Activated T-helper 2 cell treated with anti-CD3 and anti-CD28 coated beads, Interferon-gamma antibody, Interleukin-2, Interleukin-4, amounts not matched to agents 10 μg/mL and 5 μg/mL and 100 μg/mL, durations not matched to agents 14 hours and 24 hours and 36 hours (primary cell): ENCODE results near the gene SMIM28. TPM values are rescaled to one million over a fixed set of nuclear protein-coding genes. Genes with fewer than 3 reads are reported as not detected.
"Not testable (repeated sequence)": the region's sequence is repeated elsewhere in the genome, so short reads cannot be mapped to it uniquely, and the experiment has no call there.

Experiments used
- DNase-seq: peaks from one replicate; pipeline ENCODE4 v3.0.0; 2021; ENCODE audit warnings: low spot score
- H3K27ac Mint-ChIP-seq: one replicate; pipeline ENCODE4 v1.8.0; 2021; ENCODE audit warnings: mixed read lengths
- H3K27me3 Mint-ChIP-seq: one replicate; pipeline ENCODE4 v1.8.0; 2021; ENCODE audit warnings: low read depth, mixed read lengths
- H3K36me3 Mint-ChIP-seq: one replicate; pipeline ENCODE4 v1.8.0; 2021; ENCODE audit warnings: low read depth, mixed read lengths
- H3K4me1 Mint-ChIP-seq: one replicate; pipeline ENCODE4 v1.8.0; 2021; ENCODE audit warnings: low read depth, mixed read lengths
- H3K4me3 Mint-ChIP-seq: one replicate; pipeline ENCODE4 v1.8.0; 2021; ENCODE audit warnings: low read depth, mild to moderate bottlenecking, moderate library complexity, mixed read lengths
- H3K9me3 Mint-ChIP-seq: one replicate; pipeline ENCODE4 v1.8.0; 2021; ENCODE audit warnings: mixed read lengths
- intact Hi-C: fragments of 100-400 bp; cut with micrococcal nuclease; formaldehyde crosslinking; loops from one replicate; pipeline ENCODE4 v1.15.1; 2023
- total RNA-seq: library from RNA; stranded (reverse); gene quantifications from 2 replicates; pipeline ENCODE4 v1.2.3, GENCODE V29; 2022

Gene SMIM28
- total RNA-seq, 1 donor from 2014 or later = not detected

- no peak overlapping the region for H3K4me3 Mint-ChIP-seq
- DNase-seq = no peak
- no peaks in the 10 kb centered on the region for H3K36me3 Mint-ChIP-seq
- no peak overlapping the region for H3K27ac Mint-ChIP-seq
- peaks cover 28% of the 10 kb centered on the region for H3K27me3 Mint-ChIP-seq
- intact Hi-C loops = no loop called here
- H3K4me1 Mint-ChIP-seq = no peaks in the 10 kb centered on the region
- H3K9me3 Mint-ChIP-seq = no peaks in the 10 kb centered on the region
Observed at GRCh38 chr6:138346302-138347195, 31.2 kb upstream of the SMIM28 start.

DNA sequence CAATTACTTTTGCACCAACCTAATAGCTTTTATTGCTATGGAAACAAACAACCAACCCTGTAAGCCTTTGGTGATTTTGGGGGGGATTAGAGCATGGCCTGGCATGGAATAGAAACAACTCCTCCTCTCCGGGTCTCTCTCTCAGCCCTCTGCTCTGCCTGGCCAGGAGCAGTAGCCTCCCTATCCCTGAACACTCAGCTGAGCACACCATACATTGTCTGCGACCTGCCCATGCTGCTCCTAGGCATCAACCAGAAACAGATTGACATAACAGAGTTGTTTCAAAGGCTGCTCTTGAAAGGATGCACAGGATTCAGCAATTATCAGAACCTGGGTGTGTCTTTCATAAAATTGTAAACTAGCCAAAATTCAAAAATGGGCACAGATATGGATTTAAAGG is 29.8 kb upstream of the SMIM28 start:
- H3K4me3 Mint-ChIP-seq = no peak overlapping the region
- no peaks in the 10 kb centered on the region for H3K36me3 Mint-ChIP-seq
- no peak for DNase-seq
- no peak overlapping the region for H3K27ac Mint-ChIP-seq
- intact Hi-C loops = no loop called here
- H3K9me3 Mint-ChIP-seq = no peaks in the 10 kb centered on the region
- peaks cover 22% of the 10 kb centered on the region for H3K27me3 Mint-ChIP-seq
- H3K4me1 Mint-ChIP-seq = no peaks in the 10 kb centered on the region

DNA sequence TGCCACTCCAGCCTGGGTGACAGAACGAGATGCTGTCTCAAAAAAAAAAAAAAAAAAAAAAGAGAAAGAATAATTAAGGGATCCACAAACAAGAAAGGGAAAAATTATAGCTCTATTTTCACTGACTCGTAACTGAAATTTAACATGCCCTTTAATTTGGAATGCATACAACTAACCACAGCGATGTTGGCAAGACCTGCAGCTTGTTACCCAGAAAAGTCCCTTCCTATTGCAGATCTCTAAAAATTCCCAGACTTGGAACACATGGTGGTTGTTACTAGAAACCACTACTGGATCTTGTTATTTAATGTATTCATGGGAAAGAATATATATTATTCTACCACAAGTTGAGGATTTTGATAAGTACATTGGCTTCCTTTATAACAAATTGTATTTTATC is 27.8 kb upstream of the SMIM28 start:
- Mint-ChIP-seq H3K27ac (no peak overlapping the region), H3K4me1 (no peaks in the 10 kb centered on the region), H3K9me3 (no peaks in the 10 kb centered on the region), H3K36me3 (no peaks in the 10 kb centered on the region), H3K4me3 (no peak overlapping the region), H3K27me3 (peaks cover 19% of the 10 kb centered on the region)
- no peak for DNase-seq
- intact Hi-C loops = no loop called here

GRCh38 chr6:138357928-138358327 is 19.8 kb upstream of the SMIM28 start:
- H3K27ac Mint-ChIP-seq = no peak overlapping the region
- no peaks in the 10 kb centered on the region for H3K9me3 Mint-ChIP-seq
- intact Hi-C loops = no loop called here
- H3K27me3 Mint-ChIP-seq = peaks cover 12% of the 10 kb centered on the region
- DNase-seq = no peak
- no peaks in the 10 kb centered on the region for H3K4me1 Mint-ChIP-seq
- no peaks in the 10 kb centered on the region for H3K36me3 Mint-ChIP-seq
- no peak overlapping the region for H3K4me3 Mint-ChIP-seq

GRCh38 chr6:138368684-138369083 is 9.0 kb upstream of the SMIM28 start:
- H3K9me3 Mint-ChIP-seq, H3K4me1 Mint-ChIP-seq, H3K36me3 Mint-ChIP-seq, DNase-seq, intact Hi-C loops, H3K27ac Mint-ChIP-seq, H3K4me3 Mint-ChIP-seq: not testable (repeated sequence)
- peaks cover 24% of the 10 kb centered on the region for H3K27me3 Mint-ChIP-seq

- peaks cover 25% of the 10 kb centered on the region for H3K27me3 Mint-ChIP-seq
- no peak overlapping the region for H3K27ac Mint-ChIP-seq
- H3K4me3 Mint-ChIP-seq = no peak overlapping the region
- H3K4me1 Mint-ChIP-seq = peaks cover 2% of the 10 kb centered on the region
- intact Hi-C loops = no loop called here
- H3K9me3 Mint-ChIP-seq = peaks cover 6% of the 10 kb centered on the region
- H3K36me3 Mint-ChIP-seq = no peaks in the 10 kb centered on the region
- no peak for DNase-seq
Observed at GRCh38 chr6:138370631-138371451, 6.9 kb upstream of the SMIM28 start.

- Mint-ChIP-seq H3K4me3 (no peak overlapping the region), H3K36me3 (no peaks in the 10 kb centered on the region), H3K27ac (no peak overlapping the region), H3K4me1 (peaks cover 2% of the 10 kb centered on the region), H3K27me3 (peaks cover 24% of the 10 kb centered on the region), H3K9me3 (peaks cover 6% of the 10 kb centered on the region)
- intact Hi-C loops = no loop called here
- no peak for DNase-seq
Observed at GRCh38 chr6:138371452-138371711, 6.3 kb upstream of the SMIM28 start.

DNA sequence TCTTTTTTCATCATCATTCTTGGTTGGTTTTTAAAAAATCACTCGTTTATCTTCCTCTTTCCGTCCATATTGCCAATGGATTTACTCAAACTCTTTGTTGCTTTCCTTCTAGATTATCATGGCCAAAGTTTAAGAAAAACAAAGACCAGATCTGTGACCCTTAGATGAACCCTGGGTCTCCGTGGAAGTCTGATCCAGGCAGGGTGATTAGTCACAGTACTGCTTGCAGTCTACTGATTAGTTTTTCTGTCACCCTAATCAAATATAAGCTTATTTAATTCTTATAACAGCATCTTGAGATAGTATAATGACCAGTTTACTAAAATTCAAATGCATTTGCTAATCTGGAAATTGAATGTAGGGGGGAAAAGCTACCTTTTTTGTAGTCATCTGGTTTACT is 6.0 kb upstream of the SMIM28 start:
- intact Hi-C loops = no loop called here
- DNase-seq = no peak
- H3K9me3 Mint-ChIP-seq = peaks cover 6% of the 10 kb centered on the region

GRCh38 chr6:138372711-138373463 is 4.8 kb upstream of the SMIM28 start:
- Mint-ChIP-seq H3K36me3 (no peaks in the 10 kb centered on the region), H3K27me3 (peaks cover 22% of the 10 kb centered on the region), H3K4me1 (peaks cover 2% of the 10 kb centered on the region), H3K9me3 (peaks cover 2% of the 10 kb centered on the region), H3K4me3 (no peak overlapping the region), H3K27ac (no peak overlapping the region)
- intact Hi-C loops = no loop called here
- DNase-seq = no peak

More for the DNA sequence above, 6.0 kb upstream of the SMIM28 start:
- H3K27ac Mint-ChIP-seq = no peak overlapping the region
- no peak overlapping the region for H3K4me3 Mint-ChIP-seq
- peaks cover 2% of the 10 kb centered on the region for H3K4me1 Mint-ChIP-seq
- peaks cover 24% of the 10 kb centered on the region for H3K27me3 Mint-ChIP-seq
- no peaks in the 10 kb centered on the region for H3K36me3 Mint-ChIP-seq

DNA sequence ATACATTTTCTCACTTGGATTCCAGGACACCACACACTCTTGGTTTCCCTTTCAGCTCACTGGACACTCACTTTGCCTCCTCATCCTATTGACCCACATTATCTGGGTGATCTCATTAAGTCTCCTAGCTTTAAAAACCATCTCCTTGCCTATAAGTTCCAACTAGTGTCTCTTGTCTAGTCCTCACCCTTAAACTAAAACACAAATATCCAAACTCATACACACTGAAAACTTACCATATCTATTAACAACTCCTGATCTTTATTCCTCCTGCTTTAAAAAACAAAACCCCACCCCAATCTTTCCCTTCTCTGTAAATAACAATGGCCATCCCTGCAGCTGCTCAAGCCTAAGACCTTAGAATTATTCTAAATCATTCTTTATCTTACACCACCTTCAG is 3.5 kb upstream of the SMIM28 start:
- intact Hi-C loops = no loop called here
- DNase-seq = no peak
- H3K27ac Mint-ChIP-seq = no peak overlapping the region
- H3K4me1 Mint-ChIP-seq = peaks cover 2% of the 10 kb centered on the region
- H3K4me3 Mint-ChIP-seq = no peak overlapping the region
- no peaks in the 10 kb centered on the region for H3K36me3 Mint-ChIP-seq
- H3K27me3 Mint-ChIP-seq = peaks cover 22% of the 10 kb centered on the region
- H3K9me3 Mint-ChIP-seq = no peaks in the 10 kb centered on the region

DNA sequence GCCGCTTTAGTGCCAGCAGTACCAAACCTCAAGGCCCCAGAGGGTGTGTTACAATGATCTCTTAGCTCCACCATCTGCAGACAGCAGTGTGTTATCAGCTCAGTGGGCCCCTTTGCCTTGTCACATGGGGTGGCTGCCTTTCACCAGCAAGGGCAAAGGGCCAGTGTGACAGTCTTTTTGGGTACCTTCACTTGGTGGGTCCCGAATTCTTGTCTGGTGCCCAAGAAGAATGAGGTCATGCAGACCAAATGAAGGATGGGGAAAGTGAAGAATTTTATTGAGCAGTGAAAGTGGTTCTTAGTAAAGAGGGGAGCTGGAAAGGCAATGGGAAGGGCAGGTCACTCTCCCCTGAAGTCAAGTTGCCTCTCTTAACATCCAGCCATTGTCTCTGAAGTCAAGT is 2.9 kb upstream of the SMIM28 start:
- H3K36me3 Mint-ChIP-seq = no peaks in the 10 kb centered on the region
- intact Hi-C loops = no loop called here
- peaks cover 22% of the 10 kb centered on the region for H3K27me3 Mint-ChIP-seq
- peaks cover 2% of the 10 kb centered on the region for H3K4me1 Mint-ChIP-seq
- no peak overlapping the region for H3K4me3 Mint-ChIP-seq
- no peak overlapping the region for H3K27ac Mint-ChIP-seq
- DNase-seq = no peak
- no peaks in the 10 kb centered on the region for H3K9me3 Mint-ChIP-seq

DNA sequence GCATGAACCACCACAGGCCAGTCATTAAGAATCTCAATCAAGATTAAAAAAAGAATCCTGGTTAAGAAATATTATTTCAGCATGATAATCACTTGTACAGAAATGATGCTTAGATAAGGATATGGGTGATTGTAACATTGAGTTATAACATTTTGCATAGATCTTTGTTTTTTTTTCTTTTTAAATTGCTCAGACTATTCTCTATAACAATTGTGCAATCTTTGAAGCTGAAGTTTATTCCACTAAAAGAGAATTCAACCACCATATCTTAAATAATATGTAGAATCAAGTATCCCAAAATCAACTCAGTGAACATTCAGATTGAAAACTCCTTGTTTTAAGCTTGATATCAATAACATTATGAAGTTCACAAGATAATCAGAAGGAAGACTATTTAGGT is 663 bp upstream of the SMIM28 start:
- peaks cover 11% of the 10 kb centered on the region for H3K27me3 Mint-ChIP-seq
- H3K27ac Mint-ChIP-seq = no peak overlapping the region
- no peaks in the 10 kb centered on the region for H3K36me3 Mint-ChIP-seq
- peaks cover 2% of the 10 kb centered on the region for H3K4me1 Mint-ChIP-seq
- no peaks in the 10 kb centered on the region for H3K9me3 Mint-ChIP-seq
- DNase-seq = no peak
- intact Hi-C loops = no loop called here
- no peak overlapping the region for H3K4me3 Mint-ChIP-seq

DNA sequence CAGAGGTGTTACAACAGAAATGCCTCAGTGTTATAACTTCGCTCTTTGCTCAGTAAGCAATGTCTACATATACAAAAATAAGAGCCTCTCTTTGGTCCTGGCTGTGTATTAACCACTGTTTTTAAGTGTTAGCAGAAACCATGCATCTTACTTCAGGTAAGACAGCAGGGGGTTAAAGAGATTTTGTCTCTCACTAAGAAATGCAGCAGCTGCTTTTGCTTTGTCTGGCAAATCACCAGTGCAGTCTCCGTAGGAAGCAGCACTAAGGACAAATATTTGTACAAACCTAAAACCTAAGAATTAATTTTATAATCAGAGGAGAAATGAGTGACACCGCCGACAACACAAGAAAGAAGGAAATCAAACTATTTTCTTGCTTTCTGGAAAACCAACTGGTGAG is 758 bp downstream of the SMIM28 start:
- no peak for DNase-seq
- Mint-ChIP-seq H3K9me3 (no peaks in the 10 kb centered on the region), H3K4me3 (no peak overlapping the region), H3K36me3 (no peaks in the 10 kb centered on the region), H3K27ac (no peak overlapping the region), H3K27me3 (peaks cover 11% of the 10 kb centered on the region), H3K4me1 (no peaks in the 10 kb centered on the region)
- intact Hi-C loops = no loop called here
